Measurements from ENCODE around the gene PIGR. TPM values are rescaled to one million over a fixed set of nuclear protein-coding genes. Genes with fewer than 3 reads are reported as not detected.

PIGR gene
- total RNA-seq, 1 experiment from 2014 or later = not detected

DNA sequence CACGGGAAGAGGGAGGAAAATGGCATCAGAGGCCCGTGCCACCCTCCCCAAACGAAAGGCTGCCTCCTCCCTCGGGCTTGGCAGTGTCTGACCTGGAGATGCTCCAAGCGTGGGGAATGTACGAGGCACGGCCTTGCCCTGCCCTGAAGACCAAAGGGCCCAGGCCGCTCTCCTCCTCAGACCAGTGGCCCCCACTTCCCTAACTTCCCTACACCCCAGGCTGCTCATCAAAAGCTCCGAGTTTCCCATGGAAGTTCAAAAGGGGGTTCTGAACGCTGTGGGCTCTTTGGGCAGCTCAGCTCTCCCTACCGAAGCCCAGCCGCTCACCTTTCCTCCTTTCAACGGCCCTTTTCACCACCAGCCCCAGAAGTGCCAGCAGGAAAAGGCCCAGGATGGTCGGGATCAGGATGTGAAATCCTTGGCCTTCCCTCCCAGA is 36.4 kb downstream of the PIGR start:
- H2AFZ ChIP-seq (ENCODE audit: low read length) = no peak overlapping the region
- no peak for DNase-seq
- H2BK120ac ChIP-seq (ENCODE audit: low read depth, low read length, poor library complexity, severe bottlenecking) = no peak overlapping the region

More for the DNA sequence above, 36.4 kb downstream of the PIGR start:
- Histone ChIP-seq H3K4me2 (ENCODE audit: insufficient read depth, insufficient read length, low read length) (peak overlapping the region; percentile 92), H3K9me3 (ENCODE audit: control insufficient read depth, low read depth, low read length) (no peaks in the 10 kb centered on the region), H3K14ac (ENCODE audit: insufficient read depth, low read length) (no peak overlapping the region), H3K23me2 (ENCODE audit: insufficient read length, low read depth, low read length, poor library complexity, severe bottlenecking) (peaks cover 6% of the 10 kb centered on the region), H4K5ac (ENCODE audit: insufficient read length, low read depth, low read length) (no peak overlapping the region), H3K4me1 (ENCODE audit: insufficient read depth, low read length) (0 out of 2 replicates have a peak, but pooled peaks cover 3% of the 10 kb centered on the region), H3K23ac (ENCODE audit: insufficient read length, low read depth, low read length) (no peak overlapping the region), H3K56ac (ENCODE audit: insufficient read length, low read depth, low read length) (no peak overlapping the region), H4K8ac (replicated peaks; ENCODE audit: insufficient read length, low read depth, low read length) (no peak overlapping the region), H3K79me2 (ENCODE audit: insufficient read depth, low read length) (no peaks in the 10 kb centered on the region), H2BK12ac (ENCODE audit: insufficient read length, low read depth, low read length) (no peak overlapping the region), H2BK5ac (ENCODE audit: insufficient read length, low read length) (no peak overlapping the region), H3K27me3 (ENCODE audit: insufficient read depth, low read length) (peaks cover 11% of the 10 kb centered on the region; the same call in 1 of the 2 replicates), H2AK5ac (ENCODE audit: insufficient read length, low read length) (no peak overlapping the region), H4K20me1 (ENCODE audit: control insufficient read depth, insufficient read depth, insufficient read length) (no peaks in the 10 kb centered on the region), H4K91ac (ENCODE audit: insufficient read length, low read depth, low read length) (no peak overlapping the region), H3K18ac (ENCODE audit: insufficient read length, low read depth, low read length) (no peak overlapping the region), H2BK20ac (ENCODE audit: low read depth, low read length, poor library complexity, severe bottlenecking) (no peak overlapping the region), H3K4ac (ENCODE audit: low read depth, low read length) (no peak overlapping the region), H3T11ph (ENCODE audit: low read length) (no peak overlapping the region), H3K27ac (ENCODE audit: insufficient read length, low read depth, low read length) (no peak overlapping the region), H2BK15ac (ENCODE audit: low read depth, low read length) (no peak overlapping the region), H3K9ac (ENCODE audit: extremely low read depth, insufficient read length, low read length) (no peak overlapping the region), H3K79me1 (ENCODE audit: insufficient read depth, low read depth, low read length, poor library complexity, severe bottlenecking) (no peaks in the 10 kb centered on the region)
- no peaks in the 10 kb centered on the region; a peak in 1 of 5 replicates for H3K9me3 Mint-ChIP-seq
- TF ChIP-seq, protein P1, sequence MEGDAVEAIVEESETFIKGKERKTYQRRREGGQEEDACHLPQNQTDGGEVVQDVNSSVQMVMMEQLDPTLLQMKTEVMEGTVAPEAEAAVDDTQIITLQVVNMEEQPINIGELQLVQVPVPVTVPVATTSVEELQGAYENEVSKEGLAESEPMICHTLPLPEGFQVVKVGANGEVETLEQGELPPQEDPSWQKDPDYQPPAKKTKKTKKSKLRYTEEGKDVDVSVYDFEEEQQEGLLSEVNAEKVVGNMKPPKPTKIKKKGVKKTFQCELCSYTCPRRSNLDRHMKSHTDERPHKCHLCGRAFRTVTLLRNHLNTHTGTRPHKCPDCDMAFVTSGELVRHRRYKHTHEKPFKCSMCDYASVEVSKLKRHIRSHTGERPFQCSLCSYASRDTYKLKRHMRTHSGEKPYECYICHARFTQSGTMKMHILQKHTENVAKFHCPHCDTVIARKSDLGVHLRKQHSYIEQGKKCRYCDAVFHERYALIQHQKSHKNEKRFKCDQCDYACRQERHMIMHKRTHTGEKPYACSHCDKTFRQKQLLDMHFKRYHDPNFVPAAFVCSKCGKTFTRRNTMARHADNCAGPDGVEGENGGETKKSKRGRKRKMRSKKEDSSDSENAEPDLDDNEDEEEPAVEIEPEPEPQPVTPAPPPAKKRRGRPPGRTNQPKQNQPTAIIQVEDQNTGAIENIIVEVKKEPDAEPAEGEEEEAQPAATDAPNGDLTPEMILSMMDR (conservative IDR thresholded peaks at IDR 0.05) = no peak
- no peak overlapping the region; a peak in 1 of 7 replicates for H3K27ac Mint-ChIP-seq
- H3K36me3 Mint-ChIP-seq (ENCODE audit: insufficient read depth in 1 of 3, low read depth in 3 of 3) = no peaks in the 10 kb centered on the region; a peak in 1 of 7 replicates
- H3K4me1 Mint-ChIP-seq = peaks cover 5 to 20% of the 10 kb centered on the region in 2 experiments
- no CpG with 5 or more reads among the region's 14 CpGs for WGBS (ENCODE audit: extremely low coverage, insufficient read length, low lambda C conversion rate)
- H3K4me3 Mint-ChIP-seq = peak overlapping the region; percentile 66 to 79
- peaks cover 70% of the 10 kb centered on the region for H3K27me3 Mint-ChIP-seq (ENCODE audit: low read depth)

All from H9 (cell line).